ENCODE results near the gene BRD8.

BRD8 gene

DNA sequence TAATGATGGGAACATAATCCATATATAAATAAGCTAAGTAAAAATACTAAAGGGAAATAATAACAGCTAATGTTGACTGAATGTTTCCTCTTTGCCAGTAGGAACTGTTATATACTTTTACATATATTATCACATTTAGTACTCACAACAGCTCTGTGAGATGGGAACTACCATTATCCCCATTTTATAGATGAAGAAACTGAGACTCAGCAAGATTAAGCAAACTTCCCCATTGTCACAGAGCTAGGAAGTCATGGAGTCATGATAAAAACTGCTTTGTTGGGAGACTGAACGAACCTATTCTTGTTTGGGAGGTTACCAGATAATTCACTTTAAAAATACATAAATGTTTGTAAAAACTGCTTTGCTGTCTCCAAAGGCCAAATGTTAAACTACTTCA, 71.2 kb downstream of the BRD8 start:
- Histone ChIP-seq H3K27me3 (ENCODE audit: control insufficient read depth in 2 of 2, insufficient read depth in 2 of 2, low read length in 2 of 2) (peaks cover 0 to 3% of the 10 kb centered on the region in 2 donors), H3K4me1 (ENCODE audit: control insufficient read depth in 2 of 2, insufficient read depth in 2 of 2, low read length in 2 of 2) (no peaks in the 10 kb centered on the region), H3K9ac (ENCODE audit: low read depth in 1 of 2, low read length in 2 of 2) (no peak overlapping the region)

DNA sequence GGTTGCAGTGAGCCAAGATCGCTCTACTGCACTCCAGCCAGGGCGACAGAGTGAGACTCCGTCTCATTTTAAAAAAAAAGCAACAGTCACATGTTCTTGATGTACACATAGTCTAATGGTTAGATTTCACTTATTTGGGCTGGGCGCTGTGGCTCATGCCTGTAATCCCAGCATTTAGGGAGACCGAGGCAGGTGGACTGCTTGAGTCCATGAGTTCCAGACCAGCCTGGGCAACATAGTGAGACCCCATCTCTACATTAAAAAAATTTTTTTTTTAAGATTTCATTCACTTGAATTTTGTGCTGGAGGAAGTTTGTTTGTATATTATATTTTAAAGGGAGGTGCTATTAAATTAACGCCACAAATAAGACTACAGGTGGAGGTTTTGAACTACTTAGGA, 72.7 kb downstream of the BRD8 start:
- H3K27me3 ChIP-seq (ENCODE audit: control insufficient read depth in 2 of 2, insufficient read depth in 2 of 2, low read length in 2 of 2) = peaks cover 0 to 3% of the 10 kb centered on the region in 2 donors
- H3K4me3 ChIP-seq (ENCODE audit: low read length in 2 of 2) = no peak overlapping the region
- H3K9ac ChIP-seq (ENCODE audit: low read depth in 1 of 2, low read length in 2 of 2) = no peak overlapping the region
- no peaks in the 10 kb centered on the region for H3K4me1 ChIP-seq (ENCODE audit: control insufficient read depth in 2 of 2, insufficient read depth in 2 of 2, low read length in 2 of 2)
- no peaks in the 10 kb centered on the region for H3K9me3 ChIP-seq (ENCODE audit: control insufficient read depth in 2 of 2, low read length in 2 of 2)
- H3K36me3 ChIP-seq (ENCODE audit: control insufficient read depth in 2 of 2, insufficient read depth in 2 of 2, low read length in 2 of 2) = no peaks in the 10 kb centered on the region
- H3K27ac ChIP-seq (ENCODE audit: low read depth in 2 of 2, low read length in 2 of 2) = no peak overlapping the region

More for the DNA sequence above, 71.2 kb downstream of the BRD8 start:
- Histone ChIP-seq H3K27ac (ENCODE audit: low read depth in 2 of 2, low read length in 2 of 2) (no peak overlapping the region), H3K4me3 (ENCODE audit: low read length in 2 of 2) (no peak overlapping the region), H3K9me3 (ENCODE audit: control insufficient read depth in 2 of 2, low read length in 2 of 2) (no peaks in the 10 kb centered on the region), H3K36me3 (ENCODE audit: control insufficient read depth in 2 of 2, insufficient read depth in 2 of 2, low read length in 2 of 2) (no peaks in the 10 kb centered on the region)

DNA sequence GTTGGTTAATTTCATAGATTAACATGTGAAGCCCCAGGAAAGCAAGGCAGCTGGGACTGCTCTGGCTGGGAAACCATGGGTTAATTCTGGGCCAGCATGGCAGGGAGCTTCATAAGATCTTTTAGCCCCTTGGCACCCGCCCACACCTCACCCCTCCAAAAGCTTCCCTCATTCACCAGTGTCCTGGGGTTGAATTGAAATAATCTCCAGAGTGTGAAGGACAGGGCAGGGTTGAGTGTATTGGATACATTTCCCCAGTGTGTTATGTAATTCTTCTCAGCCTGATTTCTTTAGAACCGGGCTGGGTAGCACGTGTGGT, 75.2 kb downstream of the BRD8 start:
- Histone ChIP-seq H3K4me3 (ENCODE audit: low read length in 2 of 2) (no peak overlapping the region), H3K27ac (ENCODE audit: low read depth in 2 of 2, low read length in 2 of 2) (no peak overlapping the region), H3K4me1 (ENCODE audit: control insufficient read depth in 2 of 2, insufficient read depth in 2 of 2, low read length in 2 of 2) (no peaks in the 10 kb centered on the region), H3K27me3 (ENCODE audit: control insufficient read depth in 2 of 2, insufficient read depth in 2 of 2, low read length in 2 of 2) (no peaks in the 10 kb centered on the region), H3K9ac (ENCODE audit: low read depth in 1 of 2, low read length in 2 of 2) (no peak overlapping the region), H3K9me3 (ENCODE audit: control insufficient read depth in 2 of 2, low read length in 2 of 2) (no peaks in the 10 kb centered on the region), H3K36me3 (ENCODE audit: control insufficient read depth in 2 of 2, insufficient read depth in 2 of 2, low read length in 2 of 2) (no peaks in the 10 kb centered on the region)

DNA sequence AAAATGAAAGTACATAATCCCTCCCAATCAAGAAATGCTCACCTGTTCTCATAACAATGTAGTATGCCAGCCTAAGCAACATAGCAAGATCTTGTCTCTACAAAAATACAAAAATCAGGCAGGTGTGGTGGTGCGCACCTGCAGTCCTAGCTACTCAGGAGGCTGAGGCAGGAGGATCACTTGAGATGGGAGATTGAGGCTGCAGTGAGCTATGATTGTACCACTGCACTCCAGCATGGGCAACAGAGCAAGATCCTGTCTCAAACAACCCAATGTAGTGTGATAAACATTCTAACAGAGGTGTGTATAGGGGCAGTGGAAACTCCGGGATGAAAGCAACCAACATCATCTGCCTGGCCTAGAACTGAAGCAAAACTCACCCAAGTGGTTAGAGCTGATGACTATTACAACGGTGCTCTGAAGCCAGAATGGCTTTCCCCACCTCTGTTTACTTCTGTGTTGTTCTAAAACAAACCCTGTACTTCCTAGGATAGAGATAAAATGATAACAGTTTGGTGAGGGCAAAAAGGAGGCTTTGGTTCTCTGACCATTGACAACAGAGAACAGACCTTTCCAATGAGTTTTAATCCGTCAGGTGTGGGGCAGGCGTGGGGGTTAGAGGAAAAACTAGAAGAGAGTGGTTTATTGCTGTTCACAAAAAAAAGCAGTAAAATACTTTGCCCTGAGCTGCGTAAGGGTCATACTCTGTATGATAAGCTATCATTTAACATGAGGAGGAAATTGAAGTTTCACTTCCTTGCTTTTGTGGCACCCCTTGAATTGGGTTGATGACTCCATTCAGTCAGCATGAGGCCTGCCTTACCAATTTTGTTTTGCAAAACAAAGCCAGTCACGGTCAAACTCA, 75.7 kb downstream of the BRD8 start:
- no peak overlapping the region for H3K4me3 ChIP-seq (ENCODE audit: low read length in 2 of 2)
- H3K36me3 ChIP-seq (ENCODE audit: control insufficient read depth in 2 of 2, insufficient read depth in 2 of 2, low read length in 2 of 2) = no peaks in the 10 kb centered on the region
- H3K9me3 ChIP-seq (ENCODE audit: control insufficient read depth in 2 of 2, low read length in 2 of 2) = no peaks in the 10 kb centered on the region
- H3K27me3 ChIP-seq (ENCODE audit: control insufficient read depth in 2 of 2, insufficient read depth in 2 of 2, low read length in 2 of 2) = no peaks in the 10 kb centered on the region
- H3K9ac ChIP-seq (ENCODE audit: low read depth in 1 of 2, low read length in 2 of 2) = no peak overlapping the region
- no peaks in the 10 kb centered on the region for H3K4me1 ChIP-seq (ENCODE audit: control insufficient read depth in 2 of 2, insufficient read depth in 2 of 2, low read length in 2 of 2)
- no peak overlapping the region for H3K27ac ChIP-seq (ENCODE audit: low read depth in 2 of 2, low read length in 2 of 2)

DNA sequence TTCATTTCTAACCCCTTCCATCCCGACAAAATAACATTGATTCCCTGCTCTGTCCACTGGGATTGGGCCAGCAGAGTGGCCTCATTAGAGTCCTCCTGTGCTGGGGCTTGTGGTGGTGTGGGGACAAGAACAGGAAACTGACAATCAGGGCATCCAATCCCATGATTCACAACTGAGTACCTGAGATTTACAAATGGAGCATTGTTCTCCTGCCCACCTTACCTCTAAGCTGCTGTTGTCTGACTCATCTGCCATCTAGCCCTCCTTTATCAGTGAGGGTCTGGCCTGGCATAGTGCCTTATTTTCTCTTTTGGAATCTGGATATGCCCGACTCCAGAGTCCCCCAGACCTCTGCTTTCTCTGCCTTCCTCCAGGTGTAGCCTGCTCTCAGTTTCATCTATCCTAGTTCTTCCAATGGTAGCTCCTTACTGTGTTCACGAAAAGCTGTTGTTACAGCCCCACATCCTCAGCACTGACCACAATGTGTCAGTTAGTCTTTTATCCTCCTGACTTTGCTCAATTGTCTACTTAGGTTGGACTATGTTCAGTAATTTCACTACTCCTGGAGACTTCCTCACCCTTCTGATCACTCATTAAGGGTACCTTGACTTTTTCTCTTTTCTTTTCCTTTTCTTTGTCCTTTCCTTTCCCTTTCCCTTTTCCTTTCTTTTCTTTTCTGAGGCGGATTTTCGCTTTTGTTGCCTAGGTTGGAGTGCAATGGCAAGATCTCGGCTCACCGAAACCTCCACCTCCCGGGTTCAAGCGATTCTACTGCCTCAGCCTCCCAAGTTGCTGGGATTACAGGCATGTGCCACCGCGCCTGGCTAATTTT, 81.2 kb downstream of the BRD8 start:
- Histone ChIP-seq H3K36me3 (ENCODE audit: control insufficient read depth in 2 of 2, insufficient read depth in 2 of 2, low read length in 2 of 2) (no peaks in the 10 kb centered on the region), H3K4me3 (ENCODE audit: low read length in 2 of 2) (no peak overlapping the region), H3K27ac (ENCODE audit: low read depth in 2 of 2, low read length in 2 of 2) (no peak overlapping the region), H3K27me3 (ENCODE audit: control insufficient read depth in 2 of 2, insufficient read depth in 2 of 2, low read length in 2 of 2) (no peaks in the 10 kb centered on the region), H3K4me1 (ENCODE audit: control insufficient read depth in 2 of 2, insufficient read depth in 2 of 2, low read length in 2 of 2) (no peaks in the 10 kb centered on the region), H3K9ac (ENCODE audit: low read depth in 1 of 2, low read length in 2 of 2) (no peak overlapping the region), H3K9me3 (ENCODE audit: control insufficient read depth in 2 of 2, low read length in 2 of 2) (no peaks in the 10 kb centered on the region)

DNA sequence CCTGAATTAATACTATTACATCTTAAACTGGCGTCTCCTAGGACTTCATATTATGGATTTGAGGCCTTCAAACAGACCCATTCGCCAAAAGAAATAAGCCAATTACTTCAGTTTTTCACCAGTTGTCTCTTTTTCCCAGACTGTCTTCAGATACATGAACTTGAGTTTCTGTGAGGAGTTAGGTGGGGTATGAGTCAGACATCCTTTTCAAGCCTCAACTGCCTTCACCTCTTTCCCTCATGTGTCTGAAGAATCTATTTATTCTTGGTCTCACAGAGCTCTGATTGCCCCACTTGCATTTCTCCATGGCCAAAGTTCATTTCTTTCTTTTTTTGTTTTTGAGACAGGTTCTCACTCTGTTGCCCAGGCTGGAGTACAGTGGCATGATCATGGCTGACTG, 82.1 kb downstream of the BRD8 start:
- Histone ChIP-seq H3K9me3 (ENCODE audit: control insufficient read depth in 2 of 2, low read length in 2 of 2) (no peaks in the 10 kb centered on the region), H3K9ac (ENCODE audit: low read depth in 1 of 2, low read length in 2 of 2) (no peak overlapping the region), H3K4me1 (ENCODE audit: control insufficient read depth in 2 of 2, insufficient read depth in 2 of 2, low read length in 2 of 2) (no peaks in the 10 kb centered on the region), H3K4me3 (ENCODE audit: low read length in 2 of 2) (no peak overlapping the region), H3K27me3 (ENCODE audit: control insufficient read depth in 2 of 2, insufficient read depth in 2 of 2, low read length in 2 of 2) (no peaks in the 10 kb centered on the region), H3K36me3 (ENCODE audit: control insufficient read depth in 2 of 2, insufficient read depth in 2 of 2, low read length in 2 of 2) (no peaks in the 10 kb centered on the region), H3K27ac (ENCODE audit: low read depth in 2 of 2, low read length in 2 of 2) (no peak overlapping the region)

DNA sequence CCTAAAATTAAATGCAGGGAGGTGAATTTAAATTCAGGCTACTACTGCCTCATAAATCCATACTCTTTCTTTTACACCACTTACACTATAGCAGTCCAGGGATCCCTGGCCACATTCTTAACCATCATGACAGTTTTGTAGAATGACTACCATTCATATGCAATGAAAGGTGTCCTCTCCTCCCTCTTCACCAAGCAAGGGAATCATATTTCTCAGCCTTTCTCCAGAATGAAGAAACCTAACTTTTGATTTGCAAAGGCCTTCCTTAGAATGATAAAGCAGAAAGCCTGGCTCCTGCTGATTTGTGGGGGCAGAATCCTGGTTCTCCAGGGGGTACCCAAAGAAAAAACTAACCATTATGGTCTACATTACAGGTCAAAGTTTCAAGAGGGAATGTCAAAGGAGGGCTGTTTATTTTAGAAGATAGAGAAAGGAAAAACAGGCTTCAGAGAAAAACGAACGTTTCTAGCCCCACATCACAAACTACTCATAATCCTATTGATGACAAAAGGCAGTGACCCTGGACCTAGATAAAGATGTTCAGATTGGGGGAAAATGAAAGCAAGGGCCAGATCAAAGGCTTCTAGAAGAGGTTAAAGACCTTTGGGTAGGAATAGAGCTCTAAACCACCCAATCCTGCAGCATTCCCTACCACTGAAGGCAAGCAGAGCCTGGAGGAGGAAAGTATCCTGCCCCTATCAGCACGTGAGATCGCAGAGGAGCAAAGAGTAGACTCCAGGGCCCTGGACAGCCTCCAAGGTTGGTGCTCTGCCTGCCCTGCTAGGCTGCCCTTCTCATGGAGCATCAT, 83.1 kb downstream of the BRD8 start:
- H3K4me1 ChIP-seq (ENCODE audit: control insufficient read depth in 2 of 2, insufficient read depth in 2 of 2, low read length in 2 of 2) = no peaks in the 10 kb centered on the region
- peaks cover 0 to 3% of the 10 kb centered on the region in 2 donors for H3K27me3 ChIP-seq (ENCODE audit: control insufficient read depth in 2 of 2, insufficient read depth in 2 of 2, low read length in 2 of 2)
- H3K9ac ChIP-seq (ENCODE audit: low read depth in 1 of 2, low read length in 2 of 2) = no peak overlapping the region
- no peaks in the 10 kb centered on the region for H3K36me3 ChIP-seq (ENCODE audit: control insufficient read depth in 2 of 2, insufficient read depth in 2 of 2, low read length in 2 of 2)
- H3K27ac ChIP-seq (ENCODE audit: low read depth in 2 of 2, low read length in 2 of 2) = no peak overlapping the region
- H3K4me3 ChIP-seq (ENCODE audit: low read length in 2 of 2) = no peak overlapping the region
- H3K9me3 ChIP-seq (ENCODE audit: control insufficient read depth in 2 of 2, low read length in 2 of 2) = no peaks in the 10 kb centered on the region

DNA sequence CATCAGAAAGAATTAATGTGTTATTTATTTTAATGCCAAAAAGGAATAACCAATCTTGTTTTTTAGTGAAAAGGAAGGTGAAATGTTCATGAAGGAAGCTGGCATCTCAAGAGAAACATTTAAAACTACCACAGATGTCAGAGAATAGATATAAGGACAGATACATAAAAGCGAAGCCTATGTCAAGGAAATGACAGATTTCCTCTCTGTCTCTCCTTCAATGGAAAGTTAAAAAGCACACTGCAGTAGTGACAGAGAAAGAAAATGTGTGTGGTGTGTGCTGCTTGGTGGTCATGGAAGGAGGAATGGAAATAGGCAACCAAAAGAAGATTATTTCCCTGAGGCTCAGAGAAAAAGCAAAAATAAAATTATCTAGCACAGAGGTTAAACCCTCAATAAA, 85.4 kb downstream of the BRD8 start:
- H3K9me3 ChIP-seq (ENCODE audit: control insufficient read depth in 2 of 2, low read length in 2 of 2) = no peaks in the 10 kb centered on the region
- H3K27ac ChIP-seq (ENCODE audit: low read depth in 2 of 2, low read length in 2 of 2) = no peak overlapping the region
- H3K27me3 ChIP-seq (ENCODE audit: control insufficient read depth in 2 of 2, insufficient read depth in 2 of 2, low read length in 2 of 2) = peaks cover 0 to 3% of the 10 kb centered on the region in 2 donors
- H3K9ac ChIP-seq (ENCODE audit: low read depth in 1 of 2, low read length in 2 of 2) = no peak overlapping the region
- H3K4me1 ChIP-seq (ENCODE audit: control insufficient read depth in 2 of 2, insufficient read depth in 2 of 2, low read length in 2 of 2) = no peaks in the 10 kb centered on the region
- H3K4me3 ChIP-seq (ENCODE audit: low read length in 2 of 2) = no peak overlapping the region
- H3K36me3 ChIP-seq (ENCODE audit: control insufficient read depth in 2 of 2, insufficient read depth in 2 of 2, low read length in 2 of 2) = no peaks in the 10 kb centered on the region

DNA sequence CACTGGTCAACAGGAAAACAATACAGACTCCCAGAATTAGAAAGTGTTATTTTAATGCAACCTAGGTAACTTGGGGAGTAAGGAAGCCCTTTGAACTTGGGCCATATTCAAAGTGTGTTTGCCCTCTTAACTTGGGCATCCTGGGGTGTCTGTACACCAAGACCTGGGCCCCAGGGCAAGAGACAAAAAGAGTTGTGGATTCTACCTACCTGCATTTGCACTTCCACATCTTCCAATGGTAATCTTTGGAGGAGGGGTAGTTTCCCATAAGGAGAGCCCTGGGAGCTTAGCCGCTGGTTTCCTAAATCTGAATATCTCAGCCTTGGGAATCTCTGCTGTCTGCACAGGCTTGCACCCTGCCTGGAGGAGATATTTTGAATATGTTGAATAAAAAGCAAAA, 86.1 kb downstream of the BRD8 start:
- Histone ChIP-seq H3K27ac (ENCODE audit: low read depth in 2 of 2, low read length in 2 of 2) (no peak overlapping the region), H3K36me3 (ENCODE audit: control insufficient read depth in 2 of 2, insufficient read depth in 2 of 2, low read length in 2 of 2) (no peaks in the 10 kb centered on the region), H3K27me3 (ENCODE audit: control insufficient read depth in 2 of 2, insufficient read depth in 2 of 2, low read length in 2 of 2) (peaks cover 0 to 3% of the 10 kb centered on the region in 2 donors), H3K4me1 (ENCODE audit: control insufficient read depth in 2 of 2, insufficient read depth in 2 of 2, low read length in 2 of 2) (no peaks in the 10 kb centered on the region), H3K9ac (ENCODE audit: low read depth in 1 of 2, low read length in 2 of 2) (no peak overlapping the region), H3K4me3 (ENCODE audit: low read length in 2 of 2) (no peak overlapping the region), H3K9me3 (ENCODE audit: control insufficient read depth in 2 of 2, low read length in 2 of 2) (no peaks in the 10 kb centered on the region)

DNA sequence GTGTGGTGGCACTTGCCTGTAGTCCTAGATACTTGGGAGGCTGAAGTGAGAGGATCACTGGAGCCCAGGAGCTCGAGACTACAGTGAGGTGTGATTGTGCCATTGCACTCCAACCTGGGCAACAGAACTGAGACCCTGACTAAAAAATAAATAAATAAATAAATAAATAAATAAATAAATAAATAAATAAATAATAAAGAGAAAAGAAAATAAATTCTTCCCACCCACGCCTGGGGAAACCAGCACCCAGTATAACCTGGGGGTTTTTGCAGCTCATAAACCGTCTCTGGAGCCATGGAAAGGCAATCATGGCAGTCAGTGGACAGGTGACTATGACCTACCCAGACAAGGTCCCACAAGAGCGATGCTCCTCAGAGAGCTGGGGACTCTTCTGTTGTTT, 86.7 kb downstream of the BRD8 start:
- H3K4me3 ChIP-seq (ENCODE audit: low read length in 2 of 2) = no peak overlapping the region
- H3K27ac ChIP-seq (ENCODE audit: low read depth in 2 of 2, low read length in 2 of 2) = no peak overlapping the region
- no peaks in the 10 kb centered on the region for H3K9me3 ChIP-seq (ENCODE audit: control insufficient read depth in 2 of 2, low read length in 2 of 2)
- no peaks in the 10 kb centered on the region for H3K4me1 ChIP-seq (ENCODE audit: control insufficient read depth in 2 of 2, insufficient read depth in 2 of 2, low read length in 2 of 2)
- peaks cover 0 to 3% of the 10 kb centered on the region in 2 donors for H3K27me3 ChIP-seq (ENCODE audit: control insufficient read depth in 2 of 2, insufficient read depth in 2 of 2, low read length in 2 of 2)
- no peaks in the 10 kb centered on the region for H3K36me3 ChIP-seq (ENCODE audit: control insufficient read depth in 2 of 2, insufficient read depth in 2 of 2, low read length in 2 of 2)
- H3K9ac ChIP-seq (ENCODE audit: low read depth in 1 of 2, low read length in 2 of 2) = no peak overlapping the region
